ENCODE data around the gene NOS1.
"Not testable (repeated sequence)": the region's sequence is repeated elsewhere in the genome, so short reads cannot be mapped to it uniquely, and the experiment has no call there.

The NOS1 gene

DNA sequence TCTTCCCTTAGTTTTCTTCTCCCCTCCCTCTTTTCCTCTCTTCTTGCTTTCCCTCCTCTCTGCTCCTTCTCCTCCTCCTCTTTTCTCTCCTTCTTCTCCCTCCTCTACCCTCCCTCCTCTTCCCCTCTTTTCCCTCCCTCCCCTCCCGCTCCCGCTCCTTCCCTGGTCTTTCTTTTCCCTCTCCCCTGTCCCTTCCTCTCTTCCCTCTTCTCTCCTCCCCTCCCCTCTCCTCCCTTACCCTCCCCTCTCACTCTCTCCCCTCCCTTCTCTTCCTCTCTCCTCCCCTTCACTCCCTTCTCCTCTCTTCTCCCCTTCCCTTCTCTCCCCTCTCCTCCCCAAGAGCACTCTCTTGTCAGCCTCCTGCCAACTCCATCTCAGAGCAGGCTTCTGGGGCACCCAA lies 153.8 kb downstream of the NOS1 start:
- no peak for FAIRE-seq

DNA sequence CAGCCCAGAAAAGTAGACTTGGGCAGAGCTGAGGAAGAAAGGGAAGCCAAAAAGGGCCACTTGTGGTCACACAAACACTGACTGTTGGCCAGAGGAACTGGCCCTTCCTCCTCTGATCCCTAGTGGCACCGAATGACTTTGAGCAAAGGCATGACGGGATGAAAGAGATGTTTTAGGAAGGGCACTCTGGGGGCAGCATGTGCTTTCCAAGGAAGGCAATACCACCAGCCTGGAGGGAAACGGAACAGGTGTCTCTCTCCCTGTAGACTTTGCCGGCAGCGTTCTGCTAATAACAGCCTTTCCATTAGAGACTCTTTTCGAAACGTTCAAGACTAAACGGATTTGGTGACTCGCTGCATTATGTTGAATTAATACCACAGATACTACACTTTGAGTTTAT lies 158.9 kb downstream of the NOS1 start:
- no peak for FAIRE-seq

GRCh38 chr12:117202033-117202432 lies 159.4 kb downstream of the NOS1 start:
- FAIRE-seq = no peak

- FAIRE-seq = not testable (repeated sequence)
Measured at GRCh38 chr12:117199956-117200744, 161.3 kb downstream of the NOS1 start.

- not testable (repeated sequence) for FAIRE-seq
Measured at GRCh38 chr12:117196334-117196733, 165.1 kb downstream of the NOS1 start.

DNA sequence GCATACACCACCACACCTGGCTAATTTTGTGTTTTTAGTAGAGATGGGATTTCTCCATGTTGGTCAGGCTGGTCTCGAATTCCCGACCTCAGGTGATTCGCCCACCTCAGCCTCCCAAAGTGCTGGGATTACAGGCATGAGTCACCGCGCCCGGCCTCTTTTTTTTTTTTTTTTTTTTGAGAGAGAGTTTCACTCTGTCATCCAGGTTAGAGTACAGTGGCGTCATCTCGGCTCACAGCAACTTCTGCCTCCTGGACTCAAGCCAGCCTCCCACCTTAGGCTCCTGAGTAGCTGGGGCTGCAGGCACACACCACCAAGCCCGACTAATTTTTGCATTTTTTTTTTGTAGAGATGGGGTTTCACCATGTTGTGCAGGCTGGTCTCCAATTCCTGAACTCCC lies 166.4 kb downstream of the NOS1 start:
- not testable (repeated sequence) for FAIRE-seq

DNA sequence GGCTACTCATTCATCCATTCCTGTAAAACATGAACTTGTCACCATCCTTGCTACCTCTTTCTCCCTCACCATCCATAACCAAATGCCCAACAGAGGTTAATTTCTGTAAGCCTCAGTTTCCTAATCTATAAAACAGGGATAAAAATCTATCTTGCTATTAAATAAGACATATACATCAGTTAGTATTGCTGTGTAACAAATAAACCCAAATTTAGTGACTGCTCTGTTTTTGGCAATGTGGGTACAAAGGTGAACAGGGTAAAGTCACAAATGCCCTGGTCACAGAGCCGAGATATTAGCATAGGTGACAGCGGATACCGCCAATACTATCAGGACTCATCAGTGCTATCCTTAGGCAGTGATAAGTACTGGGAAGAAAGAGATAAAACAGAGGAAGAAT lies 167.5 kb downstream of the NOS1 start:
- no peak for FAIRE-seq

DNA sequence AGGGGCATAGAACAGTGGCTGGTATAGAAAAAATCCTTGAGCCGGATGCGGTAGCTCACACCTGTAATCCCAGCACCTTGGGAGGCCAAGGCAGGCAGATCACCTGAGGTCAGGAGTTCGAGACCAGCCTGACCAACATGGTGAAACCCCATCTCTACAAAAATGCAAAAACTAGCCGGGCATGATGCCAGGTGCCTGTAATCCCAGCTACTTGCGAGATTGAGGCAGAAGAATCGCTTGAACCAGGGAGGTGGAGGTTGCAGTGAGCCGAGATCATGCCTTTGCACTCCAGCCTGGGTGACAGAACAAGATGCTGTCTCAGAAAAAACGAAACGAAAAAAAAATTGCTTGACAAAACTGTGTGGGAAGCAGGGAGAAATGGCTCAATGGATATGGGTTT lies 168.8 kb downstream of the NOS1 start:
- FAIRE-seq = not testable (repeated sequence)

DNA sequence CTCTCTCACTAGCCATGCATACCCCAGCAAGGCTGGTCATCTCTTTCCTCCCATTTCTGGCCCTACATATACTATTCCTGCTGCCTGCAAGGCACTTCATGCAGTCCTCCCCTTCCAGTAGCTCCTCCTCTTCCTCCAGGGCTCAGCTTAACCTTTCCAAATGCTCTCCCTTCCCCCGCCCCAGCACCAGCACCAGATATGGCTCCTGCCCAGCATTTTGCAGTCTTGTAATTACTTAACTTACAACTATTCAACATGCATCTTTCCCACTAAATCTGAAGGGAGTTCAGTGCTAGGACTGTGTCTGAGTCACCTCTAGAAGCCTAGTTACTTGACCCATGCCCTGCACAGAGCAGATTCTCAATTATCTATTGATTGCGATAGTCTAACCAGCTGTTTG lies 169.4 kb downstream of the NOS1 start:
- FAIRE-seq = no peak

- no peak for FAIRE-seq
Measured at GRCh38 chr12:117190210-117190781, 171.1 kb downstream of the NOS1 start, which contains the start of gene FBXO21. FBXO21 (minus strand) TSS chr12:117190470; CDS start chr12:117190456, 14 bp downstream.

GRCh38 chr12:117189725-117190209 lies 171.7 kb downstream of the NOS1 start:
- no peak for FAIRE-seq

- no peak for FAIRE-seq
Measured at GRCh38 chr12:117188961-117189724, 172.3 kb downstream of the NOS1 start.

DNA sequence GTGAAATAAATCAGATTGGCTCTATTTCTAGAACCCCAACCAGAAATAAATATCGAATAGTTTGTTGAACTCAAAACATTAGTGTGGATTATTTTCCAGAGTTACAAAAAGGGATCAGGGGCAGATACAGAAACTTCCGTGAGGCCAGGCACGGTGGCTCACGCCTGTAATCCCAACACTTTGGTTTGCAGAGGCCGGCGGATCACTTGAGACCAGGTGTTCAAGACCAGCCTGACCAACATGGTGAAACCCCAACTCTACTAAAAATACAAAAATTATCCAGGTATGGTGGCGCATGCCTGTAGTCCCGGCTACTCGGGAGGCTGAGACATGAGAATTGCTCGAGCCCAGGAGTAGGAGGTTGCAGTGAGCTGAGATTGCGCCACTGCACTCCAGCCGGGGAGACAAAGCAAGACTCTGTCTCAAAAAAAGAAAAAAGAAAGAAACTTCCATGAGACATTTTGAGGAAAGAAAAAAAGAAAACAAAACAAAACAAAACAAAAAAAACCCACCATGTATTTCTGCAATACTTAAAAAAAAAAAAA lies 173.2 kb downstream of the NOS1 start:
- no peak for FAIRE-seq

- FAIRE-seq = no peak
Measured at GRCh38 chr12:117187421-117187820, 174.0 kb downstream of the NOS1 start.

DNA sequence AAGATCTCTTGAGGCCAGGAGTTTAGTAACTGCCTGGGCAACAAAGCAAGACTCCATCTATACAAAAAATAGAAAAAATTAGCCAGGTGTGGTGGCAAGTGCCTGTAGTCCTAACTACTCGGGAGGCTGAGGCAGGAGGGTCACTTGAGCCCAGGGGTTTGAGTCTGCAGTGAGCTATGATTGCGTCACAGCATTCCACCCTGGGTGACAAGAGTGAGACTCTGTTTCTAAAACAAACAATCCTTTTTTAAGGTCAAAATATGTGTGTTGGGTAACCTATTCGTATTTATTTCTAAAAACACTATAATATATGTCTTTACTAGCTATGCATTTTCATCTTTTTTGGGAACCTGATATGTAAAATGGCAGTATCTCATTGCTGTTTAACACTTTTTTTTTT lies 178.6 kb downstream of the NOS1 start:
- no peak for FAIRE-seq

DNA sequence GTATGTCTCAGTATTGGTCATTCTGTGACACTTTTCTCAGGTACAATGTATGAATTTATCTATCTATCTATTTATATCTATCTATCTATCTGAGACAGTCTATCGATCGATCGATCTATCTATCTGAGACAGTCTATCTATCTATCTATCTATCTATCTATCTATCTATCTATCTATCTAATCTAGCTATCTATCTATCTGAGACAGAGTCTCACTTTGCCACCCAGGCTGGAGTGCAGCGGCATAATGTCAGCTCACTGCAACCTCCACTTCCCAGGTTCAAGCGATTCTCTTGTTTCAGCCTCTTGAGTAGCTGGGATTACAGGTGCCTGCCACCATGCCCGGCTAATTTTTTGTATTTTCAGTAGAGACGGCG lies 180.0 kb downstream of the NOS1 start:
- not testable (repeated sequence) for FAIRE-seq

DNA sequence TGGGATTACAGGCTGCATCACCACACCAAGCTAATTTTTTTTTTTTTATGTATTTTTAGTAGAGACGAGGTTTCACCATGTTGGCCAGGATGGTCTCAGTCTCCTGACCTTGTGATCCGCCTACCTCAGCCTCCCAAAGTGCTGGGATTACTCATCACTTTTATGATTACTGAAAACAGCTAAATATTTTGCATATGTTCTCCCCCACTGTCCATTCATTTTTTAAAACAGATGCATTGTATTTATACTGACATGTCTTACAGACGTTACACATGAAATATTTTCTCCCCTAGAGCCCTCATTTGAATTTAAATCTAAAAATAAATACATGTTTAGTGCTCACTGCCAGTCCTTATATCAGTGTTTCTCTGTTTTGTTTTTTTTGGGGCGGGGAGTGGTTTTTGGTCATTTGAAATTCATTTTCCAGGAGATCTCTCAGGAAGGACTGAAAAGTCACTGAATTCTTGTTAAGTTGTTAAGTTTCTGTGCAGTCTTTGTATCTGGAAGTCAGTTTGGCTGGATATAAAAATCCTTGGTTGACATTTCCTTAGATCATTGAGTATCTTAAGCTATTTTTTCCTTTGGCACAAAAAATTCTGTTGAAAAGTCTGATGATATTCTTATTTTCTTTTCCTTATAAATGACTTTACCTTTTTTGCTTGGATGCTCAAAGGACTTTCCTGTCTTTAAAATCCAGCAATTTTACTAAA lies 180.5 kb downstream of the NOS1 start:
- FAIRE-seq = no peak

DNA sequence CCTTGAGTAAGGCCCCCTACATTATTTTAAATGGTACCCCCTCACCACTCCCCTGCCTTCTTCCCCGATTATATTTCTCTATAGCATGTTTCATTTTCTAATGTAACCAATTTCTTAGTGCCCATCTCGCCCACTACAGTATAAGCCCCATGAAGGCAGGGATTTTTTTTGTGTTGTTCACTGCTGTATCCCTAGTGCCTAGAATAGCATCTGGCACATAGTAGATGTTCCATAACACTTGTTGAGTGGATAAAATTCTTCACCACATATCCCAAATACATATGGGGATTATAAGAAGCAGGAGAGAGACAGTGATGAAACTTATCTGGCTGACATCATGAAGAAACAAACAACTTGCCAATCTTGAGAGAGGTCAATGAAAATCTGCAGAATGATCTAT lies 182.7 kb downstream of the NOS1 start:
- no peak for FAIRE-seq

- no peak for FAIRE-seq
Measured at GRCh38 chr12:117178301-117178700, 183.1 kb downstream of the NOS1 start.

DNA sequence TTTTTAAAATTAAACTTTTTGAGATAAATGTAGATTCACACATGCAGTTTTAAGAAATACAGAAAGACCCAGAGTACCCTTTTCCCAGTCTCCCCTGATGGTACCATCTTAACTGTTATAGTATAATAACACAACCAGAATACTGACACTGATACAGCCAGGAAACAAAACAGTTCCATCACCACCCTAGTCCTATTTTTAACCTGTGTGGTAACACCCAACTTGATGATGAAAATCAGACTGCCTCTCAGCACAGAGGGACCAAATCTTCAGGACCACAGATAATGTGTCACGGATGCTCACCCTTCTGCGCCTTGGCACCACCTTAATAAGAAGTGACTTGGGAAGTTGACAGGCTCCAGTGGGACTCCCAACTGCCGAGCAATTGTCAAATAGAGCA lies 189.3 kb downstream of the NOS1 start:
- no peak for FAIRE-seq

- no peak for FAIRE-seq
Measured at GRCh38 chr12:117171499-117172162, 189.8 kb downstream of the NOS1 start.

GRCh38 chr12:117169548-117169947 lies 191.9 kb downstream of the NOS1 start:
- no peak for FAIRE-seq

Measured in colon (tissue), 2 donors.